ENCODE results near the gene MEI1. TPM values are rescaled to one million over a fixed set of nuclear protein-coding genes. Genes with fewer than 3 reads are reported as not detected.

Gene MEI1
- total and polyA plus RNA-seq, 2 donors (not counting 1 experiment from before 2014, with no cell fraction given) = 50.1 to 64.8 TPM

- Mint-ChIP-seq H3K4me3 (no peak overlapping the region), H3K4me1 (peaks cover 5% of the 10 kb centered on the region), H3K27me3 (no peaks in the 10 kb centered on the region), H3K27ac (no peak overlapping the region), H3K9me3 (ENCODE audit: insufficient read depth) (no peaks in the 10 kb centered on the region)
- TF ChIP-seq CTCF (IDR thresholded peaks at IDR 0.05) = no peak
- TF ChIP-seq EZH2 (IDR thresholded peaks at IDR 0.05; ENCODE audit: borderline replicate concordance, insufficient read depth, low read depth, low read length, poor library complexity, severe bottlenecking) = no peak
- no peak overlapping the region for H3K9ac ChIP-seq (ENCODE audit: low read length)
- no peaks in the 10 kb centered on the region for H3K4me1 ChIP-seq (ENCODE audit: control insufficient read depth in 2 of 2, insufficient read depth in 2 of 2, low read length in 2 of 2)
- POLR2A ChIA-PET = interaction anchor here (0.6 kb wide), 1 partner anchor 108 kb away, joined by 3 read pairs; the partner anchor contains the start of gene TNFRSF13C
- H3K79me2 ChIP-seq (ENCODE audit: control insufficient read depth, insufficient read depth, low read length) = peaks cover 4% of the 10 kb centered on the region
- CTCF ChIA-PET = interaction anchor here (1.2 to 1.7 kb wide), 3 partner anchors 121 to 125 kb away, joined by 4 to 7 read pairs (median 4); no protein-coding TSS in a partner anchor
- no peaks in the 10 kb centered on the region for H3K27me3 ChIP-seq (replicated peaks in 1 of 4; ENCODE audit: control extremely low read depth in 1 of 4, control insufficient read depth in 3 of 4, insufficient read depth in 4 of 4, low read length in 3 of 4)
- no peaks in the 10 kb centered on the region for H3K9me3 ChIP-seq (ENCODE audit: control extremely low read depth in 1 of 3, control insufficient read depth in 2 of 3, insufficient read depth in 1 of 3, low read length in 2 of 3)
- H2AFZ ChIP-seq (ENCODE audit: insufficient read depth, low read depth, low read length, poor library complexity, severe bottlenecking) = no peak overlapping the region
- H3K4me2 ChIP-seq (replicated peaks; ENCODE audit: low read depth, low read length, poor library complexity, severe bottlenecking) = no peak overlapping the region
- no peaks in the 10 kb centered on the region for H4K20me1 ChIP-seq (ENCODE audit: control insufficient read depth, insufficient read depth, low read length, poor library complexity, severe bottlenecking)
- intact Hi-C loops (cut with micrococcal nuclease) = no loop called here
- H3K27ac ChIP-seq (ENCODE audit: low read length in 2 of 2) = no peak overlapping the region
- 90% methylated on average over 5 of the region's 5 CpGs for WGBS (ENCODE audit: insufficient coverage)
- H3K36me3 ChIP-seq (replicated peaks in 1 of 2; ENCODE audit: control extremely low read depth in 1 of 2, control insufficient read depth in 1 of 2, extremely low read depth in 1 of 2, insufficient read depth in 2 of 2, low read length in 1 of 2) = peaks cover 0 to 27% of the 10 kb centered on the region in 2 experiments
- DNase-seq = no peak
- ATAC-seq (ENCODE audit: low read depth) = no peak
- H3K4me3 ChIP-seq (ENCODE audit: control extremely low read depth in 1 of 5, extremely low read depth in 1 of 5, insufficient read depth in 1 of 5, low read depth in 2 of 5, low read length in 4 of 5) = no peak overlapping the region
Measured at GRCh38 chr22:41818011-41818410, 118.7 kb downstream of the MEI1 start.

- no peaks in the 10 kb centered on the region for H3K27me3 ChIP-seq (replicated peaks in 1 of 4; ENCODE audit: control extremely low read depth in 1 of 4, control insufficient read depth in 3 of 4, insufficient read depth in 4 of 4, low read length in 3 of 4)
- CTCF ChIA-PET = interaction anchor here (1.2 to 1.7 kb wide), 3 partner anchors 122 to 125 kb away, joined by 4 to 7 read pairs (median 4); no protein-coding TSS in a partner anchor
Measured at GRCh38 chr22:41818596-41818995, 119.3 kb downstream of the MEI1 start.

More at GRCh38 chr22:41818596-41818995, 119.3 kb downstream of the MEI1 start:
- H3K79me2 ChIP-seq (ENCODE audit: control insufficient read depth, insufficient read depth, low read length) = no peaks in the 10 kb centered on the region
- WGBS (ENCODE audit: insufficient coverage) = 90% methylated on average over 5 of the region's 6 CpGs
- Mint-ChIP-seq H3K4me1 (peaks cover 5% of the 10 kb centered on the region), H3K27ac (no peak overlapping the region), H3K27me3 (no peaks in the 10 kb centered on the region), H3K9me3 (ENCODE audit: insufficient read depth) (no peaks in the 10 kb centered on the region), H3K4me3 (no peak overlapping the region)
- H3K4me1 ChIP-seq (ENCODE audit: control insufficient read depth in 2 of 2, insufficient read depth in 2 of 2, low read length in 2 of 2) = no peaks in the 10 kb centered on the region
- peaks cover 0 to 27% of the 10 kb centered on the region in 2 experiments for H3K36me3 ChIP-seq (replicated peaks in 1 of 2; ENCODE audit: control extremely low read depth in 1 of 2, control insufficient read depth in 1 of 2, extremely low read depth in 1 of 2, insufficient read depth in 2 of 2, low read length in 1 of 2)
- no peak overlapping the region for H3K4me3 ChIP-seq (ENCODE audit: control extremely low read depth in 1 of 5, extremely low read depth in 1 of 5, insufficient read depth in 1 of 5, low read depth in 2 of 5, low read length in 4 of 5)
- DNase-seq = no peak
- ATAC-seq (ENCODE audit: low read depth) = no peak
- no peaks in the 10 kb centered on the region for H3K9me3 ChIP-seq (ENCODE audit: control extremely low read depth in 1 of 3, control insufficient read depth in 2 of 3, insufficient read depth in 1 of 3, low read length in 2 of 3)
- intact Hi-C loops (cut with micrococcal nuclease) = no loop called here
- H3K4me2 ChIP-seq (replicated peaks; ENCODE audit: low read depth, low read length, poor library complexity, severe bottlenecking) = no peak overlapping the region
- POLR2A ChIA-PET = interaction anchor here (0.6 kb wide), 1 partner anchor 108 kb away, joined by 3 read pairs; the partner anchor contains the start of gene TNFRSF13C
- no peak overlapping the region for H3K9ac ChIP-seq (ENCODE audit: low read length)
- no peak overlapping the region for H3K27ac ChIP-seq (ENCODE audit: low read length in 2 of 2)
- no peak overlapping the region for H2AFZ ChIP-seq (ENCODE audit: insufficient read depth, low read depth, low read length, poor library complexity, severe bottlenecking)
- TF ChIP-seq CTCF (IDR thresholded peaks at IDR 0.05) = no peak
- TF ChIP-seq EZH2 (IDR thresholded peaks at IDR 0.05; ENCODE audit: borderline replicate concordance, insufficient read depth, low read depth, low read length, poor library complexity, severe bottlenecking) = no peak
- H4K20me1 ChIP-seq (ENCODE audit: control insufficient read depth, insufficient read depth, low read length, poor library complexity, severe bottlenecking) = no peaks in the 10 kb centered on the region

Data from B cell (primary cell).